Measurements from ENCODE around the gene SETD3.

Gene SETD3

DNA sequence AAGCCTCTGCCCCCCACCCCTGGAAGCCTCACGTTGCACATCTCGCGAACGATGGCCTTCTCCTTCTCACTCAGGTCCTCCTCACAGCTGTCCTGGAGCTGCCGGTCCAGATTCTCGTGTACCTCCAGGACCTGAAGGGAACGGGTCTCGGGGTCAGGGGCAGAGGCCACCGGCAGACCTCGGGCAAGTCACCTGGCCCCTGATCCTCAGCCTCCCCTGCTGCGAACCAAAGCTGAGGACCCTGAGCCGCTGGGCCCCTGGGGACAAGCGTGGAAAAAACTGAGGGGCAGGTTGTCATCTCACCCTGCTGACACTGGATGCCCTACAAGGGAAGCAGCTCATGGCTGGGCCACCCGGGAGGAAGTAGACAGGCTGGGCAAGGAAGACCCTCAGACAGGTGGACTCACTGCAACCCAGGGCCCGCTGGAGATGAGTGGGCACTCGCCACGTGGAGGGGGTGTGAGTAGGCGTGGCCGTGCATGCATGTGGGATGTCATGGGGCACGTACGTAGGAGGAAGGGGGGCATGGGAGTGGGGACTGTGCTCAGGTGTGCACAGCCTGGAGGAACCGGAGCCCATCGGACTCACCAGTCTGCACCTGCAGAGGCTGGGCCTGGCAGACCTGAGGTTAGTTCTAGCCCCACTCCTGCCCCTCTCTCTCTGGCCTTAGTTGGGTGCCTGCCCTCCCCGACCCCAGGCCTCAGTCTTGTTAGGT is 35.7 kb upstream of the SETD3 start:
- DNase-seq = no peak

DNA sequence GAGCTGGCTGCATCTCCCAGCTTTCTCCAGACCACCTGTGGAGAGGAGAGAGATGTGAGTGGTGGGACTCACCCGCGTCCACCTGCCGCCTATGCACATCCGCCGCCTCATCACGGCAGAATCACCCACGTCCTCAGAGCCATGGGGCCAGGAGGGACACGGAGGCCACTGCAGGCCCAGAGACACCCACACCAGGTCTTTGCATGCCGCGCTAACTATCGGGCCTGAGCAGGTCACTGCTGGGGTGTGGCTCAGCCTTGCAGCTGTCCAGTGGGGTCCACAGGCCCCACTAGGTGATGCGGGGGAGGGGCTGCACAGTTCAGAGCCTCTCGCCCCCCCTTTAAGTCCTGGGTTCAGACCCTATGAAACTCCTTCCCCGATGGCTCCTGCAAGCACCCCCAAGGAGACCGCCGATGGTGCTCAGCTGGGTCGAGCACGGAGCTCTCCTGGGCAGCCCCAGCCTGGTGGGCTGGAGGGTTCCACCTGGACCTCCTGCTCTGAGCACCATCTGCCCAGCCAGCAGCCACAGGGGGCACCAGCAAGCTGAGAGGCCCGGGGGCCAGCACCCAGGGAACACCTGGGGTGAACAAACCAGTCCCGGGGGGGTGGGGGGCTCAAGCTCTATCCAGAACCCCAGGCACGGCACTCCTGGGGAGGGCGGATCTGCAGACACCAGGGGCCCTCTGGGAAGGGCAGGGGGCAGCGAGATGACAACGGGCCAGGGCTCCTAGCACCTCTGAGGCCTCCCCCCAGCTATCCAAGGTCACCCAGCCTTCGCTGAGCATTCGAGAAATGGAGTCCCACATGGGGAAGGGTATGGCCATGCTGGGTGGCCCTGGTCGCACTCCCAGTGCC is 34.9 kb upstream of the SETD3 start:
- no peak for DNase-seq

DNA sequence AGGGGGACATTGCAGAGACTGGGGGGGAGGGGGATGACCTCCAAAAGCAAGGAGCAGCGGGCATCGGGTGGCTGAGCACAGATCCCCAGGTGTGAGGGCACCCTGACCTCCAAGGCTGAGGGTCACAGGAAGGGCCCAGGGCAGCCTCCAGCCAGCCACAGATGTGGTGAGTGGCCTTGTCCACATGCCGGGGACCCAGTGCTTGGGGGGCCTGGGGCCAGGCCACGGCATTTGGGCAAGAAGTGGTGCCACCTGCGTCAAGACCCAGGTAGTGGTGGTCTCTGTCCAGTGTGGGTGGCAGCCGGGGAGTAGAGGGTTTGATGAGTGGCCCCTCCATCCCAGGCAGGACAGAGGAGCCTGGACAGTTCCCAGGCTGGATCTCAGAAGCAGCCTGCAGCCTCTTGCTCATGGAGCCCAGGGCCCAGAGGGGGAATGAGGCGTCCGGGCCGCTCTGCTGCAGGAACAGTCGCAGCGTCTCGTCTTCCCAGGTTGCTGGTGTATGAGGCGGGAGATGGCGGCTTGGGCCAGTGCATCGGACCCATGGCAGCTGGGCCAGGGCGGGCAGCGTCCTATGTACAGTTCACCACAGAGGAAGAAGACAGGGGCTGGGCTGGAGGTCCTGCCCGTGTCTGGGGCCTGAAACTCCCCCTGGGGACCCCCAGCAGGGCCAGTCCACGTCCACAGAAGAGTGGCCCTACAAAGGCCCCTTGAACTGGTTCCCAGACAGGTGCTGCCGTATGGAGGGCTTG is 34.1 kb upstream of the SETD3 start:
- DNase-seq = no peak

DNA sequence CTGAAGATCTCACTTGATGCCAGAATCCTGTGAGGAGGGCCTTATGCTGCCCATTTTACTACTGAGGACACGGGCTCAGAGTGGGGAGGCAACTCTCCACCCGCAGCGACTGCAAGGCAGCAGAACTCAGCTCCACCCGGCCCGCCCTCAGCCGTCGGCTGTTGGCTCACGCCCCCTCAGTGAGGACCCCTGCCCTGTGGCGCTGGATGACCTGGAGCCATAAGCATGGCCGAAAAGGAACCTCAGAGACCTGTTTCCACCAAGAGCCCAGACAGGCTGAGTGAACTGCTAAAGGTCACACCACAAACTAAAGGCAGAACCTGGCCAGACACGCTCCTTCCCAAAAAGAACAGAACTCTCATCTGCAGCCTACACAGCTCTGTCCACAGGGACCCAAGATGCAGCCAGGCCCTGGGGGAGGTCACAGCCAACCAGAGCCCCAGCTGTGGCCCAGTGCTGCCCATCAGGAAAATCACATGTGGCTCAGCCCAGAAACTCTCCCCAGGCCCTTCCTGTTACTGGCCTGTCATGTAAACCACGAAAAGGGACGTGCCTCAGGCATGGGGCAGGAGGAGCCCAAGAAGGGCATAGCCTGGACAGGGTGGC is 33.4 kb upstream of the SETD3 start:
- DNase-seq = no peak

DNA sequence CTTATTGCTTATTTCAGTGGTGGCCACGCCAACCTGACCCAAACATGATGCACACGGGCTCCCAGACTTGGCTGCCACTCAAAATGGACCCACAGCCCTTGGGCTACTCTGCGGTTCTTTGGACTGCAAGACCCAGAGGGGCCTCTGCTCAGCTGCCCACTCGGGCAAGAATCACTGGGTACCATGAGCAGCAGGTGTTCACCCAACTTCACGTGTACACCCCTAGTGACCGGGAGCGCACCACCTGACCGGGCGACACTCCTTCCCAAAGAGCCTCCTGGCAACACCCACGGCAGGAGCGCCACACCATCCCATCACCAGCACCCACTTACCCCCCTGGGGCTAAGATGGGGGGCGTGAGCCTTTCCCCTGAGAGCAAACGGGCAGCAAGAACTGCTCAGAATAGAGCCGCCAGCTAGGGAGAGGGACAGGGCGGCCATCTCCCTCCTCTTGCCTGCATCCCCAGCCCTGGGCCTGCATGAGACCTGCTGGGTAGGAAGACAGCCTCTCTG is 32.6 kb upstream of the SETD3 start:
- no peak for DNase-seq

DNA sequence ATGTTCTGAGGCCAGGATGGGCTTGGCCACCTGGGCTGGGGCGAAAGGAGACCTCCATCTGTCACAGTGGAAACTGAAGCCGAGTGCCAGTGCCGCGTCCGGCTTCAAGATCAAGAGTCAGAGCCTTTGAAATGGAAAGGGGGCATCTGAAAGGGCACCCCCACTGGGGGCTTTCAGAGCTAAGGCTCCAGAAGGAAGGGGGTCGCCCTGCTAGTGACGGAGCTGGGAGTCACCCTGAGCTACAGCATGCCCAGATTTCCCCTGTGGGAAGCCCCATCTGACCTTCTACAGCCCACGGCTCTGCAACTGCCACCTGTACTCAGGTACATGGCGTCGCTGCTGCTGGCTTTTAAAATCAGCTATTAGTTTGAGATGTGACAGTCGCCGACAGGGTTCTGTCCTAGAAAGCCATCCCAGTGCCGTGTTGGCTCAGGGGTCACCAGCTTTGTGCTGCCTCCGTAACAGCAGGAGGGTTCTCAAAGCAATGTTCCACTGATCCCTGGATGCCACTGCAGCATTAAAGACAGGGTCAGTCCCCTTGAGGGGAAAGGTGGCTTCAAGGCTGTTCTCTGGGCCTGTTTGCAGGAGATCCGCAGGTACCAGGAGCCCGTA is 32.0 kb upstream of the SETD3 start:
- no peak for DNase-seq

DNA sequence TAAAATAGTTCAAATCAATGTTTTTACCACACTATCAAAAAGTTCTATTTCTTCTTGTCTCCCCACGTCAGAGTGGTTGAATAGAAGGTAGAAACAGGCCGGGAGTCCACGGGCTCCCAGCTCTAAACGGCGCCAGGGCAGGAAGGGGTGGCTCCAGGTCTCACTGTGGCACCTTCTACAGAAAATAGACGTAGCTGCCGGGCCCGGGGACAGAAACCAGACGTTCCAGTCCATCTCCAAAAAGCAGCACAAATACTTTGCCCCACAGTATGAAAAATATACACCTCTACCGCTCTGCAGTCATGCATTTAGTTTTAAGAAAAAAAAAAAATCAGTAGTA is 31.4 kb upstream of the SETD3 start:
- no peak for DNase-seq

DNA sequence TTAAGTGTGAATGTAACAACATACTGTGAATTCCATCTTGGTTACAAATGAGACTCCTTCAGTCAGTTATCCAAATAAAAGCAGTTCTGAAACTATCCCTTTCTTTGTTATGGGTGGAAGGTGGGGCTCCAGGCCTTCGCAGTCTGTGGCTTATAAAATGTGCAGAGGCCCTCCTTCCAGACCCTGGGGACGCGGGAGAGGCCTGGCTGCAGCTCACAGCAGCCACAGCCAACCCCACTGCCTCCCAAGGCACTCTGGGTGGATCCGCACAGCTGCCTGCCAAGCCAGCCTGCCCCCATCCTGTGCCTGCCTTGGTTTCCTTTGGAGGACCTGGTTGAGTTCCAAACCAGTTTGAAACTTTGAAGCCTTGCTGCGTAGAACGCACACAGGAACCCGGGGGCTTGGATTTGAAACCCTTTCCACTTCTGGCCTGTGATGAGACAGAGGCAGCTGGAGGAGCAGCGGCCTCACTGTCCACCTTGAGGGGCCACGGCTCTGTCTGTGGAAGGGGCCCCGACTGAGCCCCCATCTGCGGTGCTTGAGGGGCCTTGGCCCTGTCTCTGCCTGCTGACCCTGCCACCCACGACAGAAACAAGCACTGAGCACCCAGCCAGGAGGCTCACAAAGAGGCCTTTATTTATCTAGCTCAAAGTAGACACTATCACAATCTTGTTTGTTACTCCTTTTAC is 30.9 kb upstream of the SETD3 start:
- no peak for DNase-seq

DNA sequence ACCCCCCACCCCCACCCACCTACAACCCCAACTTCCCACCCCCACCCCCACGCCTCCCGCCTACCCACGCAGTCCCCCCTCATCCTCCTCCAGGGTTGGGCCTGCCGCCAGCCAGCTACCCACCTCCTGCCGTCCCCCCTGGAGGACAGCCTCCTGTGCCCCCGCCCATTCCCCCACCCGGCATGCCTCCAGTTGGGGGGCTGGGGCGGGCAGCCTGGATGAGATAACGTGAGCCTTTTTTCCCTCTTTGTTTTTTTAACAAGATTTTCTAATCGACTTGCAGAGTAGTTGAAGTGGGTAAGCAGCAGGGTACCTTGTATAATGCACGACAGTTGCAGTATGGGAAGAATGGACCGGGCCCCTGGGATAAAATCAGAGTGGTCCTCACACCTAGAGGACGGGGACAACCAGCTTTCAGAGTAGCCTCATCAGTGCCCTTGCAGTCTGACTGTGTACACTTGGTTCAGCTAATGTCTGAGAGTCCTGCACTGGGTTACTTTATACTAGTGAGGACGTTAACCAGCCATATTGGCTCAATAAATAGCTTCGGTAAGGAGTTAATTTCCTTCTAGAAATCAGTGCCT is 30.0 kb upstream of the SETD3 start:
- no peak for DNase-seq

DNA sequence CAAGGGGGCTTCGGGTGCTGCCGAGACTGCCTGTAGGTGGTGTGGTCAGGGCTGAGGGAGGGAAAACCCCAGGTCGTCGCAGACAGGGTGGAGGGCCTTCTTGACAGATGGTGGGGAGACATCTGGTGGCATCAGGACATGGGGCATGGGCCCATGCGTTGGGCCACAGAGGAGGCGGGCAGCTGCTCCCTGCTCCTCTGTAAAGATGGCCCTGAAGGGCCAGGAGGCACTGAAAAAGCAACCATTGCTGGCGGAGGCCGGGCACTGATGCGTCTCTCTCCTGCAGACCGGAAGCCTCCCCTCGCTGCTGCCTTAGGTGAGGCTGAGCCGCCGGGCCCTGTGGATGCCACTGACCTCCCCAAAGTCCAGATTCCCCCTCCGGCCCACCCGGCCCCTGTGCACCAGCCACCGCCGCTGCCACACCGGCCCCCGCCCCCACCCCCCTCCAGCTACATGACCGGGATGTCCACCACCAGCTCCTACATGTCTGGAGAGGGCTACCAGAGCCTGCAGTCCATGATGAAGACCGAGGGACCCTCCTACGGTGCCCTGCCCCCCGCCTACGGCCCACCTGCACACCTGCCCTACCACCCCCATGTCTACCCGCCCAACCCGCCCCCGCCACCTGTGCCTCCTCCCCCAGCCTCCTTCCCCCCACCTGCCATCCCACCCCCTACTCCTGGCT is 29.4 kb upstream of the SETD3 start:
- DNase-seq = no peak

DNA sequence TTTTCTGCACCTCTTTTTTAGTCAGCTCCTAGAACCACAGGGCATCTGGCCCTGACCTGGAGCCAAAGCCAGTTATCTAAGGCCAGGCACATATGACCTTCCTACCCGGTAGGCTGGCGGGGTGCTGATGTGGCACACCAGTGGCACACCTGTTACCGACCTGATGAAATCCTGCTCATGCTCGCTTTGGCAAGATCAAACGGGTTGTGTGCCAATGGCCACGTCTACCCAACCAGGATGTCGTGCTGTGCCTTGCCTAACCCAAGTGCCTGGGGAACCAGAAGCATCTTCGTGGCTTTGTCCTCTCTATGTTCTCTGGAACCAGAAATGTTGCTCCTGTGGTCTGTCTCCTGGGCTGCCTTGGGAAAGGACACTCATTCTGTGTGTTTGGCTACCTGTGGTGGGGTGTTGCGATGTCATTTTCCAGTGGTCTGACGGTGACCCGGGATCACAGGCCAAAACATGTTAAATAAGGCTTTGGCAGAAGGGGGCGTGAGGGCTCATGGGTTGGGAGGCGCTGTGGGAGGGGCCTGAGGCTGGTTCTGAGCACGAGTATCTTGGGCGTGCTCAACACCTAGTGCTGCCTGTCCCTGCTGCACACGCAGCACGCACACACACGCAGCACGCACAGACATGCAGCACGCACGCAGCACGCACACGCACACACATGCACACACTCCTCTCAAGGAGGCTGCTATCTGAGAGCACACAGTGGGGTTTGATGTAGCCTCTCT is 28.4 kb upstream of the SETD3 start:
- DNase-seq = no peak

DNA sequence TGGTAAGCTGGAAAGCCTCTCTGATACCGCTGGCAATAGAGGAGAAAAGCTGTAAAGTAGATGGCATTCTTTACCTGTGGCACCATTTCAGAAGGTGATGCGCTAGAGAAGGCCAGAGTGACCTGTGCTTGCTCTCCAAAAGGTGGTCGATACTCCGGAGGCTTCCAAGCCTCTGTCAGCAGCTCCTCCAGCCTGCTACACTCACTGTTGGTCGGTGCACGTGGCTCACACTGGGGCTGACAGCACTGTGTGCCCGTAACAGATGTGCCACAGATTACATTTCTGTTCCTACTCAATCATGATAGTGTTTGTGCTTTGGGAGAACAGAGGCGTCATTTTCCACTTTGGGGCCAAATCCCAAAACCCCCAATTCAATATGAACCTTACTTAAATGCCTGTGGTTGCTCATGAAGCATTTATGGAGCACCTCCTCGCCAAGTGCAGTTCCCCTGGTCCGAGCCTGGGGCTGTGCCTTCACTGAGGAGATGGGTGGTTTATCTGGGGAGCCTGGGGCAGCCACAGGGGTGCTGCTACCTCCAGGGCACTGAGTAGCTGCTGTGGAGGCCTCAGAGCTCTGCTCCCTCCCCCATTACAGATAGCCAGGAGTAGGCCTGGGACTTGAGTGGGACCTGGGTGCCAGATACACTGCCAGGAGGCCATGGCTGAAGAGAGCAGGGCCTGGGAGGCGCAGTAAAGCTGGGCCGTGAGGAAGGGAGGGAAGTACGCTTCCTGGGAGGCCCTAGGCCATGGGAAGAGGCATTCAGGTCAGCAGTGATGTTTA is 27.4 kb upstream of the SETD3 start:
- no peak for DNase-seq

DNA sequence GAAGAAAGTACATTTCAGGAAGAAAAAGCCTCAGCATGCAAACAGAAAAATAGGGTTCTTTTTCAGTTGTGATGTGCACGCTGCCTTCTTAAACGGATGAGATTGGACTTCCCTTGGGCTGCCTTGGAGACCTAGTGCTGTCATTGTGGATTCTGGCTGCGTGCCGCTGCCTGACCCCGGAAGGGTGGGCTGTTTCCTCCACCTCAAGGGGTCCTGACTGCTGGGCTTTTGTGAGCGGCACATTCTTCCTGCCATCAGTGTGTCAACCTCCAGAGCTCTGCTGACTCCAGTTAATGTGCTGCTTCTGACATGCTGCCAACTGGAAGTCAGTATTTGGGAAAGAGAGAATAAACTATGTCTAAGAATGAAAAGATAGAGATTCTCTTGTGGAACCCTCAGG is 25.6 kb upstream of the SETD3 start:
- no peak for DNase-seq

DNA sequence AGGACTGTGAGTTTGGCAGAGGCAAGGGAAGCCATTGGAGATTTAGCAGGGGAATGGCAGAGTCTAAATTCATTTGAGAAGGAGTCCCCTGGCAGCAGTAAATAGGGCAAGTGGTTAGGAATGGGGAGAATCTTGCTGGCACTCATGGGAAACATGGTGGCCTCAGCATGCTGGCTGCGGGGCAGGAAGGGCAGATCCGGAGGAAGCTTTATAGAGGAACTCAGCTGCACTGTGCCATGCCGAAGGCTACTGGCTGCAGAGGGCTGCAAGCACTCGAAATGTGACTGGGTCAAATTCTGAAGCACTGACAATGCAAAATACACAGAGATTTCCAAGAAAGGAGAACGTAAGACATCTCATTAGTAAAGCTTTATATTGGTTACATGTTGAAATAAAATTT is 24.4 kb upstream of the SETD3 start:
- no peak for DNase-seq

DNA sequence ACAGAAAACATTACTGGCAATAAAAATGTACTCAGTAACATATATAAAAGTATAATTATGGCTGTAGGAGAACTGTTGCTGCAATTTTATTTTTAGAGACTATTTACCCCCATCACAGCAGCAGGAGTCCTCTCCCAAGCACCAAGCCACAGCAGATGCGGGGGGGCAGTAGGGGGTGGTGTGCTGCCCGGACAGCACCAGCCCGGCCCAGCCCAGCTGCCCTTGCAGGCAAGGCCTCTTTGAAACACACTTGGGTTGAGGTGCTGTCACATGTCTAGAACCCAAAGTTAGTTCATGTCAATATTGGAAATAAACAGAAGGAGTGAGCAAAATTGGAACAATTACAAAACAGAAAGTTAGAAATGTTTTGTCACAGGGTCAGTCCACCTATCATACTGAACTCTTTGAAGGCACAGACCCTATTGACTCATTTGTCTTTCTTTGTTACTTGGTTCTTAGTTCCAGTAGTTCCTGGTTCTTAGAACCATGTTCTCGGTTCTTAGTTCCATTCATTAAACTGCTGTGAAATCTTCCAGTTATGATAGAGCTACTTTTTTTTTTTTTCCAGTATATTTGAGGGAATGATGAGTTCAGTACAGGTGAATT is 23.3 kb upstream of the SETD3 start:
- no peak for DNase-seq

DNA sequence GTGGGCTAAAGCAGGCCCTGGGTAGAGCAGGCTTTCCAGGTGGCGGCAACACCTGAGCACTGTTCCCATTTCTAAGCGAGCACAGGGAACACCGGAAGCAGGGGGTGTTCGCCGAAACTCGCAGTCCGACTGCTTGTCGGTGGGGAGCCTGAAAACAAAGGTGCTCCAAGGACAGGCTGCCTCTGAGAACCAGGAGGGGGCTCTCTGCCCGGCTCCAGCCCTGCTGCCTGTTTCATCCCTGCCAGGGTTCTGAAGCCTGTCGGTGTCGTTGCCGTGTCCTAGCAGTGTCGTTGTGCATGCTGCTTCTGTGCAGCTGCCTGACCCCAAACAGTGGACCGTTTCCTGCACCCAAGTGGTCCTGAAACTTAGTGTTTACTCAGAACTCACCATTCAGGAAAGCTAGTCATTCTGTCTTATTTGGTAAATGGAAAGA is 22.3 kb upstream of the SETD3 start:
- no peak for DNase-seq

DNA sequence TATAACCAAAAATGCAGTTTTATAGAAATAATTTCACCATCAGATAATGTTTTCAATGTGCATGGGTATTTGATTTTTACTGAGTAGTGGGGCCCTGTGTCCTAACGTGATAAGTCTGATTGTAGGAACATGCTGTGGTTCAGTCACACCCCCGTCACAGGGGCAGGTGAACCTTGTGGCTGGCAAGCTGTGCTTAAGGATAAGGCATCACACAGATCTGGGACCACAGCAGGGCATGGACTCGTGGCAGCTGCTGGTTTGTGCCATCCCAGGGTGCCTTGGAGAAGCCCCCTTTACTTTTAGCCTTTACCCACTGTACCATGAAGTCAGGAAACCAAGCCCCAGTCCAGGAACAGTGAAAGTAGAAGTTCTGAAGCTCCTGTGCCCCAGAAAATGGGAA is 17.2 kb upstream of the SETD3 start:
- DNase-seq = no peak

DNA sequence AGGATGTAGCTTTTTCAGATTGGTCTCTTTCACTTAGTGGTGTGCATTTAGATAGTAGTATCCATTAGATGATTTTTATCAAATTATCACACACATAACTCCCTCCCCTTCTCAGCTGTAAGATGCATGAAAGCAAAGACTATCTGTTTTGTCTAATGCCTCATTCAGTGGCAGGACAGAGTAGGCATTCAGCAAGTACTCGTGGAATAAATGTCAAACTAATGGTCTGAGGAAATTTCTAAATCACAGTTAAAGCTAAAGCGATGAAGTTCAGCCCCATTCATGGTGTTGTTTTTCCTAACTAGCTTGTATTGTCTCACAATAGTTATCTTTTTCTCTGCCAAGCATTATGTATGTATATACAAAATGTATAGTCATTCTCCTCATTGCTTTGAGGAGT is 16.7 kb upstream of the SETD3 start:
- DNase-seq = no peak

DNA sequence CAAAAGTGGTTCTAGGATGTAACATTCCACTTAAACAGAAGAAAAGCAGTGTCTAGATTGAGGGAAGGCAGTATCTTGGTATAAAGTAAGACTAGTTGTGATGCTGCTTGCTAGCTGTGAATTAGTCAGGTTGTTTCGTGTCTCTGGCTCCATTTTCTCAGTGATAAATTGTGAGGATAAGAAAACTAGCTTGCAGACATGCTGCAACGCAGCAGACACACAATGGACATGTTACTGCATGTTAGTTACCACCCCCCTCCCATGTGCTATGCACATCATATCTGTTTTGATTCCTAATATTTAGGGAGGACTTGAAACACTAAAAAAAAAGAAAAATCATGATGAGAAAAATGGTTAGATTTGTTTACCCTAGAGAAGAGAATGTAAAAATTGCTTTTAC is 3.4 kb upstream of the SETD3 start:
- DNase-seq = no peak

Data from eye (tissue), 1 donor.